HCT116 (cell line): ENCODE results near the gene DENND2A. TPM values are rescaled to one million over a fixed set of nuclear protein-coding genes. Genes with fewer than 3 reads are reported as not detected.

Experiments used
- ATAC-seq: fragments of 200-7000 bp; cut with Tn5 transposase; 2 replicates; pipeline ENCODE4 v1.9.1; 2020; ENCODE audit warnings: mild to moderate bottlenecking, moderate library complexity
- BruUV-seq: library from RNA; stranded (reverse); fragments of 400-500 nt; replicated peaks from 2 replicates; lab custom pipeline; 2021; lab: Mats Ljungman, UMichigan
- CTCF ChIA-PET: fragments of 300-600 bp; sonication (Branson Sonifier 250); formaldehyde crosslinking; loops from one replicate; lab custom pipeline; 2021; ENCODE audit warnings: antibody characterized with exemption; lab: Charles Lee
- POLR2A ChIA-PET: fragments of 300-600, 350-600 bp; sonication (Branson Sonifier 250); formaldehyde crosslinking; loops from one replicate; lab custom pipeline; 2021; ENCODE audit warnings: antibody characterized with exemption; lab: Charles Lee
- RAD21 ChIA-PET, 2 experiments: fragments of 300-600 bp; sonication (Branson Sonifier 250); formaldehyde crosslinking; loops; one replicate each; lab custom pipeline; 2023; ENCODE audit warnings: low total read pairs in 2 of 2; ENCODE audit not compliant: uncharacterized antibody in 2 of 2, unreplicated experiment in 2 of 2, low non-redundant PET in 1 of 2; lab: Charles Lee
- DNase-seq: peaks from one replicate; pipeline ENCODE4 v3.0.0-alpha.2; 2010; ENCODE audit warnings: low read depth, low spot score
- H2AFZ ChIP-seq: fragments of 200-600 bp; shearing (Covaris generic), sonication (generic); 2 replicates; pipeline ENCODE4 v1.6.1; 2017; ENCODE audit warnings: low read depth, mixed run types, mixed read lengths, antibody characterized with exemption, low read length; ENCODE audit not compliant: poor library complexity, severe bottlenecking
- H3K27ac ChIP-seq: 2 replicates; pipeline ENCODE4 v1.5.1; 2012; ENCODE audit warnings: low read depth, low read length
- H3K27me3 ChIP-seq: fragments of 200-600 bp; sonication (generic); 2 replicates; pipeline ENCODE4 v1.6.1; 2016; ENCODE audit warnings: mixed run types, low read length, mixed read lengths; ENCODE audit not compliant: insufficient read depth
- H3K36me3 ChIP-seq, 2 experiments: fragments of 200-500 bp in 1 of 2; fragments of 200-600 bp in 1 of 2; sonication (Bioruptor generic) in 1 of 2; sonication (generic) in 1 of 2; 2 replicates each; pipeline versions ENCODE4 v1.5.1 to v1.6.1; 2014 to 2016; ENCODE audit warnings: low read length in 2 of 2, inconsistent platforms in 1 of 2, mixed read lengths in 1 of 2, mixed run types in 1 of 2; ENCODE audit not compliant: insufficient read depth in 2 of 2, control insufficient read depth in 1 of 2
- H3K4me1 ChIP-seq, 2 experiments: fragments of 200-600 bp in 1 of 2; sonication (generic) in 1 of 2; 2 replicates each; pipeline versions ENCODE4 v1.5.1 to v1.6.1; 2012 to 2017; ENCODE audit warnings: low read length in 2 of 2, inconsistent platforms in 1 of 2, mild to moderate bottlenecking in 1 of 2, mixed read lengths in 1 of 2, mixed run types in 1 of 2, moderate library complexity in 1 of 2; ENCODE audit not compliant: insufficient read depth in 2 of 2, control insufficient read depth in 1 of 2
- H3K4me2 ChIP-seq: fragments of 200-600 bp; sonication (generic); 2 replicates; pipeline ENCODE4 v1.6.1; 2017; ENCODE audit warnings: mixed run types, low read length, mixed read lengths
- H3K4me3 ChIP-seq, 2 experiments: fragments of 200-600 bp in 1 of 2; sonication (generic) in 1 of 2; replicated peaks in 1 of 2; 2 replicates each; pipeline ENCODE4 v1.5.1; 2011 to 2016; ENCODE audit warnings: low read length in 2 of 2, control low read depth in 1 of 2, low read depth in 1 of 2, mild to moderate bottlenecking in 1 of 2, mixed read lengths in 1 of 2, mixed run types in 1 of 2
- H3K79me2 ChIP-seq: fragments of 200-600 bp; sonication (generic); 2 replicates; pipeline ENCODE4 v1.6.1; 2017; ENCODE audit warnings: mild to moderate bottlenecking, mixed run types, low read length, moderate library complexity, mixed read lengths; ENCODE audit not compliant: insufficient read depth
- H3K9ac ChIP-seq: fragments of 200-600 bp; sonication (generic); 2 replicates; pipeline ENCODE4 v1.6.1; 2016; ENCODE audit warnings: low read length, mixed read lengths
- H3K9me2 ChIP-seq: fragments of 200-600 bp; sonication (generic), shearing (Covaris generic); 2 replicates; pipeline ENCODE4 v1.6.1; 2017; ENCODE audit warnings: mixed run types, mild to moderate bottlenecking, moderate library complexity; ENCODE audit not compliant: insufficient read depth
- H3K9me3 ChIP-seq, 2 experiments: fragments of 200-500 bp in 1 of 2; fragments of 200-600 bp in 1 of 2; sonication (Bioruptor generic) in 1 of 2; sonication (generic) in 1 of 2; 2 replicates each; pipeline ENCODE4 v1.6.1; 2014 to 2017; ENCODE audit warnings: low read length in 2 of 2, mixed read lengths in 2 of 2, inconsistent platforms in 1 of 2, low read depth in 1 of 2, mild to moderate bottlenecking in 1 of 2, mixed run types in 1 of 2, moderate library complexity in 1 of 2; ENCODE audit not compliant: control insufficient read depth in 1 of 2, insufficient read depth in 1 of 2
- H4K20me1 ChIP-seq: fragments of 200-600 bp; sonication (generic), shearing (Covaris generic); 2 replicates; pipeline ENCODE4 v1.6.1; 2017; ENCODE audit warnings: mixed run types, mild to moderate bottlenecking, moderate library complexity; ENCODE audit not compliant: insufficient read depth
- CBX3 ChIP-seq: IDR thresholded peaks from 2 replicates; pipeline ENCODE4 v1.6.1; 2012; ENCODE audit warnings: low read depth
- EGR1 ChIP-seq: IDR thresholded peaks from 2 replicates; pipeline ENCODE4 v1.6.1; 2012; ENCODE audit warnings: low read depth
- ELF1 ChIP-seq: IDR thresholded peaks from 2 replicates; pipeline ENCODE4 v1.6.1; 2012; ENCODE audit warnings: low read depth, borderline replicate concordance
- EZH2phosphoT487 ChIP-seq: fragments of 200-600 bp; IDR thresholded peaks from 2 replicates; pipeline ENCODE4 v1.6.1; 2018; ENCODE audit warnings: antibody characterized with exemption, borderline replicate concordance
- POLR2A ChIP-seq: IDR thresholded peaks from 2 replicates; pipeline ENCODE4 v1.7.0; 2011; ENCODE audit warnings: borderline replicate concordance; ENCODE audit not compliant: insufficient read depth, insufficient read length; ENCODE audit errors: extremely low read depth
- POLR2AphosphoS5 ChIP-seq: IDR thresholded peaks from 2 replicates; pipeline ENCODE4 v1.6.1; 2011; ENCODE audit warnings: mild to moderate bottlenecking, low read depth, low read length, moderate library complexity
- SIN3A ChIP-seq: IDR thresholded peaks from 2 replicates; pipeline ENCODE4 v1.6.1; 2012; ENCODE audit warnings: low read depth
- SRF ChIP-seq: IDR thresholded peaks from 2 replicates; pipeline ENCODE4 v1.6.1; 2012; ENCODE audit warnings: low read depth
- ZFX ChIP-seq: fragments of 450-650 bp; IDR thresholded peaks from 2 replicates; pipeline ENCODE4 v1.6.1; 2017
- ZNF274 ChIP-seq: fragments of 200-500 bp; sonication (Bioruptor generic); IDR thresholded peaks from 2 replicates; pipeline ENCODE4 v1.6.1; 2014; ENCODE audit warnings: mild to moderate bottlenecking, low read depth, low read length, inconsistent platforms
- intact Hi-C: fragments of 100-400 bp; cut with micrococcal nuclease; formaldehyde crosslinking; loops from 2 replicates; pipeline ENCODE4 v1.10.0; 2022
- total RNA-seq: library from RNA; stranded (reverse); gene quantifications from one replicate; pipeline ENCODE4 v1.2.1, GENCODE V29; 2021; ENCODE audit not compliant: unreplicated experiment
- TF ChIP-seq, protein P1 (sequence below): IDR thresholded peaks from 2 replicates; pipeline ENCODE4 v1.6.1; 2012
- TF ChIP-seq, protein P2 (sequence below): IDR thresholded peaks from 2 replicates; pipeline ENCODE4 v1.6.1; 2012; ENCODE audit warnings: low read depth
- TF ChIP-seq, protein P3 (sequence below): IDR thresholded peaks from 2 replicates; pipeline ENCODE4 v1.6.1; 2011; ENCODE audit warnings: mild to moderate bottlenecking, low read length, moderate library complexity; ENCODE audit not compliant: insufficient replicate concordance; ENCODE audit errors: extremely low read depth

Gene DENND2A
- total RNA-seq, 1 experiment from 2014 or later = 0.12 TPM

DNA sequence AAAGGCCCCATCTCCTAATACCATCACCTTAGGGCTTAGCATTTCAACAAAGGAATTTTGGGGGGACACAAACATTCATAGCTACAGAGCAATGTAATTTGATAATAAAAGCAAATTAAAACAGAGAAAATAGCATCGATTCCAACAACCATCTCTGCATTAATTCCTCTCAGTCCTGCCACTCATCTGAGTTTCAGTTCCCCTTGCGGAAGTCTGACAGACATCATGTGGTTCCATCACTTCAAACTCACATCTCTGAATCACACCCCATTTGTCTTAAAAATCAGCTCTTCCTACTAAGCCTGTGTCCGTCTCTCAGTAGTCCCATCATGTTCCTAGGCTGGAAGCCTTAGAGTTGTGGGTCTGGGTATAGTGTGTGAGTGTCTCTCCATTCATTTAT, 35.7 kb upstream of the DENND2A start:
- intact Hi-C loops = loop anchor here (5.0 kb wide), 1 partner anchor 546 kb away; no protein-coding TSS in a partner anchor
- Histone ChIP-seq H3K4me2 (no peak overlapping the region), H3K79me2 (no peaks in the 10 kb centered on the region), H3K4me1 (peaks cover 9 to 24% of the 10 kb centered on the region in 2 experiments), H3K27me3 (no peaks in the 10 kb centered on the region), H3K27ac (no peak overlapping the region), H4K20me1 (no peaks in the 10 kb centered on the region), H3K36me3 (no peaks in the 10 kb centered on the region), H3K9me3 (no peaks in the 10 kb centered on the region), H3K9ac (no peak overlapping the region), H3K9me2 (no peaks in the 10 kb centered on the region), H2AFZ (no peak overlapping the region), H3K4me3 (no peak overlapping the region)
- BruUV-seq = no TSS peak
- POLR2A ChIA-PET = no interaction called here
- RAD21 ChIA-PET = no interaction called here
- ATAC-seq (no peak), DNase-seq (no peak)
- TF ChIP-seq ZFX (no peak), SIN3A (no peak), ELF1 (no peak), POLR2AphosphoS5 (no peak), EGR1 (no peak), SRF (no peak), EZH2phosphoT487 (no peak), ZNF274 (no peak)
- TF ChIP-seq, protein P1, sequence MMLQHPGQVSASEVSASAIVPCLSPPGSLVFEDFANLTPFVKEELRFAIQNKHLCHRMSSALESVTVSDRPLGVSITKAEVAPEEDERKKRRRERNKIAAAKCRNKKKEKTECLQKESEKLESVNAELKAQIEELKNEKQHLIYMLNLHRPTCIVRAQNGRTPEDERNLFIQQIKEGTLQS = no peak
- CTCF ChIA-PET = no interaction called here

DNA sequence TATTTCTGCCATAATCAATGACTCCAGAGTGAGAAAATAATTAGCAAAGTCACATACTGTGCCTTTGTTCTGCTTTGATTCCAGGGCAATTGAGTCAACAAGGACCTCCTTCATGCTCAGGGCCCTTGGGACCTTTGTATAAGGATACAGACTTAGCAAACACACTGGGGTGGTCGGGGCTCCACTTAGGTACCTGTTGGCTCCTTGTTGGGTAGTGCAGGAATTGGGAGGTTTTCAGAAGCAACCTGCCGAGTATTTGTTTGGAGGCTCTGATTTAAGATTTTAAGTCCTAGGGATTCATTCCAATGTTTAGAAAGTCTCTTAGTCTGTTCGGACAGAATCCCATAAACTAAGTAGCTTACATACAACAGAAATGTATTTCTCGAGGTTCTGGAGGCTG, 35.1 kb upstream of the DENND2A start:
- H3K9me2 ChIP-seq = no peaks in the 10 kb centered on the region
- no TSS peak for BruUV-seq
- no peaks in the 10 kb centered on the region for H3K27me3 ChIP-seq
- H3K4me2 ChIP-seq = no peak overlapping the region
- H3K9me3 ChIP-seq = no peaks in the 10 kb centered on the region
- ChIA-PET POLR2A (no interaction called here), CTCF (interaction anchor here (1.0 to 1.5 kb wide), 7 partner anchors 11 to 545 kb away, joined by 3 to 4 read pairs (median 4); no protein-coding TSS in a partner anchor), RAD21 (no interaction called here)
- no peaks in the 10 kb centered on the region for H4K20me1 ChIP-seq
- no peak for TF ChIP-seq POLR2A
- TF ChIP-seq CBX3 = no peak
- TF ChIP-seq, protein P2, sequence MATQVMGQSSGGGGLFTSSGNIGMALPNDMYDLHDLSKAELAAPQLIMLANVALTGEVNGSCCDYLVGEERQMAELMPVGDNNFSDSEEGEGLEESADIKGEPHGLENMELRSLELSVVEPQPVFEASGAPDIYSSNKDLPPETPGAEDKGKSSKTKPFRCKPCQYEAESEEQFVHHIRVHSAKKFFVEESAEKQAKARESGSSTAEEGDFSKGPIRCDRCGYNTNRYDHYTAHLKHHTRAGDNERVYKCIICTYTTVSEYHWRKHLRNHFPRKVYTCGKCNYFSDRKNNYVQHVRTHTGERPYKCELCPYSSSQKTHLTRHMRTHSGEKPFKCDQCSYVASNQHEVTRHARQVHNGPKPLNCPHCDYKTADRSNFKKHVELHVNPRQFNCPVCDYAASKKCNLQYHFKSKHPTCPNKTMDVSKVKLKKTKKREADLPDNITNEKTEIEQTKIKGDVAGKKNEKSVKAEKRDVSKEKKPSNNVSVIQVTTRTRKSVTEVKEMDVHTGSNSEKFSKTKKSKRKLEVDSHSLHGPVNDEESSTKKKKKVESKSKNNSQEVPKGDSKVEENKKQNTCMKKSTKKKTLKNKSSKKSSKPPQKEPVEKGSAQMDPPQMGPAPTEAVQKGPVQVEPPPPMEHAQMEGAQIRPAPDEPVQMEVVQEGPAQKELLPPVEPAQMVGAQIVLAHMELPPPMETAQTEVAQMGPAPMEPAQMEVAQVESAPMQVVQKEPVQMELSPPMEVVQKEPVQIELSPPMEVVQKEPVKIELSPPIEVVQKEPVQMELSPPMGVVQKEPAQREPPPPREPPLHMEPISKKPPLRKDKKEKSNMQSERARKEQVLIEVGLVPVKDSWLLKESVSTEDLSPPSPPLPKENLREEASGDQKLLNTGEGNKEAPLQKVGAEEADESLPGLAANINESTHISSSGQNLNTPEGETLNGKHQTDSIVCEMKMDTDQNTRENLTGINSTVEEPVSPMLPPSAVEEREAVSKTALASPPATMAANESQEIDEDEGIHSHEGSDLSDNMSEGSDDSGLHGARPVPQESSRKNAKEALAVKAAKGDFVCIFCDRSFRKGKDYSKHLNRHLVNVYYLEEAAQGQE = no peak
- TF ChIP-seq, protein P1 = no peak
- TF ChIP-seq, protein P3, sequence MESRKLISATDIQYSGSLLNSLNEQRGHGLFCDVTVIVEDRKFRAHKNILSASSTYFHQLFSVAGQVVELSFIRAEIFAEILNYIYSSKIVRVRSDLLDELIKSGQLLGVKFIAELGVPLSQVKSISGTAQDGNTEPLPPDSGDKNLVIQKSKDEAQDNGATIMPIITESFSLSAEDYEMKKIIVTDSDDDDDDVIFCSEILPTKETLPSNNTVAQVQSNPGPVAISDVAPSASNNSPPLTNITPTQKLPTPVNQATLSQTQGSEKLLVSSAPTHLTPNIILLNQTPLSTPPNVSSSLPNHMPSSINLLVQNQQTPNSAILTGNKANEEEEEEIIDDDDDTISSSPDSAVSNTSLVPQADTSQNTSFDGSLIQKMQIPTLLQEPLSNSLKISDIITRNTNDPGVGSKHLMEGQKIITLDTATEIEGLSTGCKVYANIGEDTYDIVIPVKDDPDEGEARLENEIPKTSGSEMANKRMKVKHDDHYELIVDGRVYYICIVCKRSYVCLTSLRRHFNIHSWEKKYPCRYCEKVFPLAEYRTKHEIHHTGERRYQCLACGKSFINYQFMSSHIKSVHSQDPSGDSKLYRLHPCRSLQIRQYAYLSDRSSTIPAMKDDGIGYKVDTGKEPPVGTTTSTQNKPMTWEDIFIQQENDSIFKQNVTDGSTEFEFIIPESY = no peak
- no peak overlapping the region for H3K27ac ChIP-seq
- peaks cover 9 to 24% of the 10 kb centered on the region in 2 experiments for H3K4me1 ChIP-seq
- H3K4me3 ChIP-seq = no peak overlapping the region
- H3K36me3 ChIP-seq = no peaks in the 10 kb centered on the region
- no peaks in the 10 kb centered on the region for H3K79me2 ChIP-seq
- no peak for DNase-seq
- H2AFZ ChIP-seq = no peak overlapping the region
- ATAC-seq = no peak
- intact Hi-C loops = loop anchor here (1.0 to 5.0 kb wide), 3 partner anchors 307 to 547 kb away; no protein-coding TSS in a partner anchor
- no peak overlapping the region for H3K9ac ChIP-seq
